K562 (cell line): ENCODE data around the gene SPATA32. TPM values are rescaled to one million over a fixed set of nuclear protein-coding genes. Genes with fewer than 3 reads are reported as not detected.

Source experiments
- ATF7 ChIP-seq: fragments of 450-650 bp; IDR thresholded peaks from 2 replicates; pipeline ENCODE4 v1.7.1; 2014; ENCODE audit warnings: mild to moderate bottlenecking, moderate library complexity
- CBX5 ChIP-seq: IDR thresholded peaks from 2 replicates; pipeline ENCODE4 v1.6.1; 2014; ENCODE audit warnings: low read depth, borderline replicate concordance
- CC2D1A ChIP-seq: fragments of 450-650 bp; IDR thresholded peaks from 2 replicates; pipeline ENCODE4 v1.6.1; 2017; ENCODE audit warnings: mild to moderate bottlenecking
- CCAR2 ChIP-seq: fragments of 200-400 bp; formaldehyde crosslinking; IDR thresholded peaks from 2 replicates; pipeline ENCODE4 v1.6.1; 2017; ENCODE audit warnings: mild to moderate bottlenecking, low read depth, low read length
- DNMT1 ChIP-seq: fragments of 450-650 bp; IDR thresholded peaks from 2 replicates; pipeline ENCODE4 v1.6.1; 2016; ENCODE audit warnings: antibody characterized with exemption, mild to moderate bottlenecking
- ESRRB ChIP-seq: fragments of 250-450 bp; sonication (Bioruptor Pico); IDR thresholded peaks from 2 replicates; pipeline ENCODE4 v1.5.0; 2020; ENCODE audit warnings: mild to moderate bottlenecking, moderate library complexity, borderline replicate concordance
- ETV6 ChIP-seq, 3 experiments: fragments of 150-350 bp in 1 of 3; sonication (generic) in 1 of 3; formaldehyde crosslinking in 1 of 3; IDR thresholded peaks; 2 replicates each; pipeline versions ENCODE4 v1.6.1 to v1.8.0; 2014 to 2022; ENCODE audit warnings: borderline replicate concordance in 2 of 3, low read depth in 2 of 3, antibody characterized with exemption in 1 of 3, low read length in 1 of 3, mild to moderate bottlenecking in 1 of 3, missing genetic modification reagents in 1 of 3
- FUS ChIP-seq: fragments of 200-400 bp; formaldehyde crosslinking; optimal IDR thresholded peaks from 2 replicates; pipeline ENCODE3; 2017; ENCODE audit warnings: low read depth, low read length
- KDM5B ChIP-seq: fragments of 200-600 bp; sonication (generic); IDR thresholded peaks from 2 replicates; pipeline ENCODE4 v1.6.1; 2012; ENCODE audit warnings: low read depth, mild to moderate bottlenecking, moderate library complexity, low read length, control low read depth, inconsistent platforms; ENCODE audit not compliant: insufficient replicate concordance
- MAFF ChIP-seq: IDR thresholded peaks from 2 replicates; pipeline ENCODE4 v1.6.1; 2012; ENCODE audit warnings: low read length, improper control_type of control experiment
- MCM5 ChIP-seq: fragments of 450-650 bp; IDR thresholded peaks from 2 replicates; pipeline ENCODE4 v1.6.1; 2016; ENCODE audit warnings: low read depth
- MCM7 ChIP-seq, 2 experiments: fragments of 450-650 bp; IDR thresholded peaks; 2 replicates each; pipeline ENCODE4 v1.6.1; 2016 to 2018
- MXD1 ChIP-seq: fragments of 250-450 bp; sonication (Bioruptor Pico); IDR thresholded peaks from 2 replicates; pipeline ENCODE4 v1.8.0; 2021; ENCODE audit warnings: borderline replicate concordance, mild to moderate bottlenecking, moderate library complexity; ENCODE audit not compliant: poor library complexity, severe bottlenecking
- MYNN ChIP-seq, 2 experiments: sonication (generic); formaldehyde crosslinking in 1 of 2; IDR thresholded peaks; 2 replicates each; pipeline versions ENCODE4 v1.5.0 to v1.6.1; 2016 to 2020; ENCODE audit warnings: antibody characterized with exemption in 1 of 2, missing genetic modification reagents in 1 of 2
- NR1H2 ChIP-seq: sonication (generic); formaldehyde crosslinking; IDR thresholded peaks from 2 replicates; pipeline ENCODE4 v1.4.0; 2020; ENCODE audit warnings: mild to moderate bottlenecking, missing genetic modification reagents
- RNF219 ChIP-seq: fragments of 250-450 bp; sonication (Bioruptor Pico); IDR thresholded peaks from 2 replicates; pipeline ENCODE4 v1.5.0; 2022; ENCODE audit warnings: mild to moderate bottlenecking
- TAF15 ChIP-seq: fragments of 200-400 bp; formaldehyde crosslinking; IDR thresholded peaks from 2 replicates; pipeline ENCODE4 v1.6.1; 2017; ENCODE audit warnings: mild to moderate bottlenecking, low read depth, low read length, moderate library complexity
- TRIM25 ChIP-seq: fragments of 450-650 bp; IDR thresholded peaks from 2 replicates; pipeline ENCODE4 v1.7.0; 2016; ENCODE audit warnings: borderline replicate concordance
- XRCC4 ChIP-seq: IDR thresholded peaks from one replicate; pipeline ENCODE4 v1.6.1; 2011; ENCODE audit not compliant: insufficient read depth, insufficient read length; ENCODE audit errors: extremely low read depth
- ZBTB7A ChIP-seq: IDR thresholded peaks from 2 replicates; pipeline ENCODE4 v1.6.1; 2011; ENCODE audit warnings: low read depth, mild to moderate bottlenecking, low read length, moderate library complexity, borderline replicate concordance; ENCODE audit not compliant: control insufficient read depth
- ZNF354B ChIP-seq: fragments of 250-450 bp; sonication (Bioruptor Pico); IDR thresholded peaks from 2 replicates; pipeline ENCODE4 v1.4.0; 2020
- ZNF639 ChIP-seq, 2 experiments: fragments of 200-800 bp in 1 of 2; sonication (Bioruptor generic) in 1 of 2; sonication (generic) in 1 of 2; formaldehyde crosslinking in 1 of 2; IDR thresholded peaks in 1 of 2; conservative IDR thresholded peaks in 1 of 2; 2 replicates each; pipeline versions ENCODE4 v1.5.0 to v1.6.1; 2016 to 2020; ENCODE audit warnings: missing compliant biosample characterization in 1 of 2, missing genetic modification characterization in 1 of 2, missing genetic modification reagents in 1 of 2
- polyA plus RNA-seq, 8 experiments: library from polyadenylated mRNA; depleted of rRNA in 4 of 8; stranded (reverse) in 5 of 8; unstranded in 3 of 8; fragments of >200 nt; fragmentation: Nextera tagmentation in 2 of 8; fragmentation: Illumina TruSeq in 1 of 8; extraction: Ambion mirVana in 2 of 8; extraction: Trizol in 1 of 8; gene quantifications; 2 replicates each; pipeline versions ENCODE4 v1.2.1 to v1.2.3, GENCODE V29; 2011 to 2014; ENCODE audit warnings: inconsistent platforms in 1 of 8, missing spikeins in 1 of 8
- total RNA-seq, 7 experiments: library from RNA; depleted of rRNA in 6 of 7; stranded (reverse); fragments of >200 nt in 6 of 7; fragmentation: Illumina TruSeq in 2 of 7; extraction: Trizol in 2 of 7; gene quantifications; 2 replicates each; pipeline versions ENCODE4 v1.2.1 to v1.2.3, GENCODE V29; 2011 to 2021; ENCODE audit warnings: low replicate concordance in 1 of 7

The SPATA32 gene
- total and polyA plus RNA-seq, 9 of the 15 experiments (the other 6 are each of a cell fraction or from before 2014, with no cell fraction given), result 0.03 to 0.06 TPM; not detected in 7

GRCh38 chr17:45247429-45248131 is 14.3 kb downstream of the SPATA32 start (continued):
- TF ChIP-seq ZNF639 (CRISPR knock-in tag; conservative IDR thresholded peaks at IDR 0.05 in 1 of 2, IDR thresholded peaks at IDR 0.05 in 1 of 2), result peak in 1 of 2 experiments; percentile 77; a peak in 2 of 4 replicates
- no peak for TF ChIP-seq NR1H2 (CRISPR knock-in tag)
- peak; percentile 63; the same call in 1 of the 2 replicates for TF ChIP-seq MYNN (IDR thresholded peaks at IDR 0.05)
- TF ChIP-seq MYNN (CRISPR knock-in tag; IDR thresholded peaks at IDR 0.05), result no peak
- no peak for TF ChIP-seq XRCC4
- TF ChIP-seq MCM7 (IDR thresholded peaks at IDR 0.05), result no peak
- TF ChIP-seq DNMT1, result no peak
- TF ChIP-seq FUS, result no peak
- no peak for TF ChIP-seq CCAR2
- TF ChIP-seq CC2D1A, result no peak
- 0 out of 2 replicates have a peak, but pooled peaks have one; percentile 13 for TF ChIP-seq ZBTB7A
- no peak for TF ChIP-seq RNF219
- no peak for TF ChIP-seq MXD1
- no peak for TF ChIP-seq TAF15
- TF ChIP-seq MCM5, result no peak
- TF ChIP-seq MAFF, result no peak
- TF ChIP-seq TRIM25, result no peak
- TF ChIP-seq ATF7, result peak; percentile 42; the same call in 1 of the 2 replicates
- no peak for TF ChIP-seq KDM5B
- no peak for TF ChIP-seq CBX5
- no peak for TF ChIP-seq ZNF354B (CRISPR knock-in tag)
- no peak for TF ChIP-seq ETV6 (IDR thresholded peaks at IDR 0.05; ENCODE audit: borderline replicate concordance in 1 of 2, low read depth in 2 of 2, low read length in 1 of 2)
- TF ChIP-seq ETV6 (CRISPR knock-in tag; IDR thresholded peaks at IDR 0.05; ENCODE audit: borderline replicate concordance), result no peak
- TF ChIP-seq ESRRB (CRISPR knock-in tag), result no peak
